ENCODE data around the gene SAMD4B. TPM values are rescaled to one million over a fixed set of nuclear protein-coding genes. Genes with fewer than 3 reads are reported as not detected.

The SAMD4B gene
- total and polyA plus RNA-seq, 10 of the 15 experiments (the other 5 are each of a cell fraction or from before 2014, with no cell fraction given): 2.4 to 43.3 (median 23.9) TPM

DNA sequence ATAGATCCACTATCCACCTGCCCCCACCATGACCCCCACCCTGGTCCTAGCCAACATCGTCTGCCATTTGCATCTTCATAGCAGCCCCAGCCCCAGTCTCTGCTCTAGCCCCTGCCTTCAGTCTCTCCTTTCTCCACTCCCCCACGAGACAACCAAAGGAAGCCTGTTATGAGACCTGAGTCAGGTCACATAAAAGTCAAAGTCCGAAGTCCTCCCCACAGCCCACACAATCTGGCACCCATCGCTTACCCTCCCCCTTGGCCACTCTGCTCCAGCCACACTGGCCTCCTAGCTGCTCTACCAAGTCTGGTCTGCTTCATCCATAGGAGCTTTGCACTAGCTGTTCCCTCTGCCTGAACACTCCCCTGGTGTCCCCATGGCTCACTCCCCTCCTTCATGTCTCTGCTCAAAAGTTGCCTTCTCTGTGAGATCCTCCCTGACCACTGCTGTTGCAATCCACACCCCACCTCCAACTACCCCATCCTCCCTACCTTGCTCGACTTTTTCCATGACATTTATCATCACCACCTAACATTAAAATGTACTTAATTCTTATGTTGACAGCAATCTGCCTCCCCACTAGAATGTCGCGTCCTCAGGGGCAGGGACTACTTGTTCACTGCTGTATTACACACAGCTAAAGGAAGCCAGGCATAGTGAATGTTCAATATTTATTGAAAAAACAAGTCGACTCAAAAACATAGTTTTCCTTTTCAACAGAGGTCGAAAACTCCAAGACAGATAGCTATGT, 69.0 kb downstream of the SAMD4B start (continued):
- no peak for TF ChIP-seq SREBF1 (IDR thresholded peaks at IDR 0.05; ENCODE audit: low read length)
- TF ChIP-seq ZNF274 (IDR thresholded peaks at IDR 0.05; ENCODE audit: insufficient read depth, insufficient read length): no peak
- no peak for TF ChIP-seq FOXM1 (IDR thresholded peaks at IDR 0.05; ENCODE audit: low read depth, low read length)
- TF ChIP-seq NBN (IDR thresholded peaks at IDR 0.05): peak; percentile 68
- peak; percentile 49 for TF ChIP-seq SKIL (IDR thresholded peaks at IDR 0.05; ENCODE audit: low read depth, poor library complexity, severe bottlenecking)
- TF ChIP-seq IKZF2 (IDR thresholded peaks at IDR 0.05): peak; percentile 8 to 35; a peak in 2 of 4 replicates
- TF ChIP-seq CHD2 (IDR thresholded peaks at IDR 0.05; ENCODE audit: borderline replicate concordance, low read depth, low read length): peak; percentile 83
- no peak for TF ChIP-seq ZNF217 (IDR thresholded peaks at IDR 0.05)
- peak; percentile 85 for TF ChIP-seq NR2F1 (conservative IDR thresholded peaks at IDR 0.05)
- 0 out of 2 replicates have a peak, but pooled peaks have one; percentile 10 for TF ChIP-seq ZSCAN29 (IDR thresholded peaks at IDR 0.05)
- no peak for TF ChIP-seq SRF (IDR thresholded peaks at IDR 0.05; ENCODE audit: low read depth in 2 of 2, low read length in 2 of 2)
- no peak for TF ChIP-seq ESRRA (IDR thresholded peaks at IDR 0.05; ENCODE audit: low read length)
- 0 out of 2 replicates have a peak, but pooled peaks have one; percentile 13 for TF ChIP-seq IRF4 (IDR thresholded peaks at IDR 0.05; ENCODE audit: low read depth, low read length)
- TF ChIP-seq, protein P1, sequence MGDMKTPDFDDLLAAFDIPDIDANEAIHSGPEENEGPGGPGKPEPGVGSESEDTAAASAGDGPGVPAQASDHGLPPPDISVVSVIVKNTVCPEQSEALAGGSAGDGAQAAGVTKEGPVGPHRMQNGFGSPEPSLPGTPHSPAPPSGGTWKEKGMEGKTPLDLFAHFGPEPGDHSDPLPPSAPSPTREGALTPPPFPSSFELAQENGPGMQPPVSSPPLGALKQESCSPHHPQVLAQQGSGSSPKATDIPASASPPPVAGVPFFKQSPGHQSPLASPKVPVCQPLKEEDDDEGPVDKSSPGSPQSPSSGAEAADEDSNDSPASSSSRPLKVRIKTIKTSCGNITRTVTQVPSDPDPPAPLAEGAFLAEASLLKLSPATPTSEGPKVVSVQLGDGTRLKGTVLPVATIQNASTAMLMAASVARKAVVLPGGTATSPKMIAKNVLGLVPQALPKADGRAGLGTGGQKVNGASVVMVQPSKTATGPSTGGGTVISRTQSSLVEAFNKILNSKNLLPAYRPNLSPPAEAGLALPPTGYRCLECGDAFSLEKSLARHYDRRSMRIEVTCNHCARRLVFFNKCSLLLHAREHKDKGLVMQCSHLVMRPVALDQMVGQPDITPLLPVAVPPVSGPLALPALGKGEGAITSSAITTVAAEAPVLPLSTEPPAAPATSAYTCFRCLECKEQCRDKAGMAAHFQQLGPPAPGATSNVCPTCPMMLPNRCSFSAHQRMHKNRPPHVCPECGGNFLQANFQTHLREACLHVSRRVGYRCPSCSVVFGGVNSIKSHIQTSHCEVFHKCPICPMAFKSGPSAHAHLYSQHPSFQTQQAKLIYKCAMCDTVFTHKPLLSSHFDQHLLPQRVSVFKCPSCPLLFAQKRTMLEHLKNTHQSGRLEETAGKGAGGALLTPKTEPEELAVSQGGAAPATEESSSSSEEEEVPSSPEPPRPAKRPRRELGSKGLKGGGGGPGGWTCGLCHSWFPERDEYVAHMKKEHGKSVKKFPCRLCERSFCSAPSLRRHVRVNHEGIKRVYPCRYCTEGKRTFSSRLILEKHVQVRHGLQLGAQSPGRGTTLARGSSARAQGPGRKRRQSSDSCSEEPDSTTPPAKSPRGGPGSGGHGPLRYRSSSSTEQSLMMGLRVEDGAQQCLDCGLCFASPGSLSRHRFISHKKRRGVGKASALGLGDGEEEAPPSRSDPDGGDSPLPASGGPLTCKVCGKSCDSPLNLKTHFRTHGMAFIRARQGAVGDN (IDR thresholded peaks at IDR 0.05): peak; percentile 64; the same call in 1 of the 2 replicates
- peak; percentile 78 for TF ChIP-seq POLR2A (IDR thresholded peaks at IDR 0.05; ENCODE audit: low read depth, low read length)
- TF ChIP-seq SP1 (IDR thresholded peaks at IDR 0.05; ENCODE audit: low read depth, low read length): no peak
- no peak for TF ChIP-seq SIX5 (IDR thresholded peaks at IDR 0.05; ENCODE audit: low read depth, low read length, severe bottlenecking)
- peak; percentile 55; the same call in 1 of the 2 replicates for TF ChIP-seq ATF7 (IDR thresholded peaks at IDR 0.05; ENCODE audit: low read depth)
- peak; percentile 77; the same call in 1 of the 2 replicates for TF ChIP-seq POLR2AphosphoS2 (IDR thresholded peaks at IDR 0.05; ENCODE audit: low read depth, low read length)
- peak; percentile 34; the same call in 1 of the 2 replicates for TF ChIP-seq LARP7 (IDR thresholded peaks at IDR 0.05)
- TF ChIP-seq POU2F2 (IDR thresholded peaks at IDR 0.05; ENCODE audit: borderline replicate concordance, low read depth, low read length): peak; percentile 71; the same call in 2 of the 3 replicates
- TF ChIP-seq HDGF (IDR thresholded peaks at IDR 0.05): peak; percentile 98
